IPS-NIHi7 (cell line): ENCODE data around the gene PARS2.

Experiments used
- DNase-seq: peaks from one replicate; pipeline ENCODE4 v3.0.0; 2012; ENCODE audit warnings: mixed read lengths; ENCODE audit errors: extremely low spot score

The PARS2 gene

GRCh38 chr1:54736685-54737084, 27.6 kb downstream of the PARS2 start:
- no peak for DNase-seq

DNA sequence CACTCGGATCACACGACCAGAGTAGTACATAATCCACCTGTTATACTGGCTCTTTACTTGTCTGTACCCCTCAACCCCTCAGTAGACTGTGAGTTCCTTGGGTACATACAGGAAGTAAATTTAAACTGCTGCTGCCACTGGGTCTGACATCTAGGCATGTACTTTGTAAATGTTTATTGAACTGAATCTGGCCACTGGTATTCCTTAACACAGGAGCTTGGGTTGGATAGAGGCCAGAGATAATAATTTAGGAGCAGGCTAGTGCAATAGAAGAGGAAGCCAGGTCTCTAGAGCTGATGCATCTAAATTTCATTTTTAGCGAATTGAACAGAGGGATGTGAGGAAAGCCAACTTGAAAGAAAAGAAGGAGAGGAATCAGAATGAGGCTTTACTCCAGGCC, 36.3 kb downstream of the PARS2 start:
- no peak for DNase-seq

DNA sequence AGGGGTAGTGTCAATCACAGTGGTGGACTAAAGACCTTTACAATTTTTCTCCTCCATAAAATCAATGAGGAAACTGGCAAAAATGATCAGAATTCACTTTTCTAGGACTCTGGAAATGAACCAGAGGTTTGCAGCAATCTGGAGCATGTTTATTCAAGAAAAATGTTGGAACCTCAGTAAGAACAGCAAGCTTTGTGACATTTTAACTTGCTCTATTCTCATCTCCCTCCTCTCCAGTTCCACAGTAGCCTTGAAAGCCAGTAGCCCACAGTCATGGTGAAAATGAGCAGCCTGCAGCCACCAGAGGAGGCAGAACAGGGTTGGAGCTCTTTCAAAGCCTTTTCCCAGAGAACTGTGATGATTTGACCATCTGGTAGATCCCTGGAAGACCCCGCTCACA, 39.6 kb downstream of the PARS2 start:
- DNase-seq, result no peak

DNA sequence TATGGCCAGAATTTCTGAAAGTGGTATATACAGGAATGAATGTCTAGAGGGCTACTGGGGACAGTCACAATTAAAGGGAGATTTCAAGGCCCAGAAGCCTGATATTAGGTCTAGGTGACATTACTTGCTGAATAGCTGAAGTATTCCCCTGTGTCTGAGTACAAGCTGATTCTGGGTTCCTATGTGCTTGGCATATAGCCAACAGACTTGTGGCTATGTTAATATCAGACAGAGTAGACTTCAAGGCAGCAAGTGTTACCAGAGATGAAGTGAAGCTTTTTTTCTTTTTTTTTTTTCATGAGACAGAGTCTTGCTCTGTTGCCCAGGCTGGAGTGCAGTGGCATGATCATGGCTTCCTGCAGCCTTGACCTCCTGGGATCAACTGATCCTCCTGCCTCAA, 40.3 kb downstream of the PARS2 start:
- DNase-seq, result no peak

- DNase-seq, result no peak
These were observed 42.6 kb downstream of the PARS2 start for GRCh38 chr1:54721719-54722118.

DNA sequence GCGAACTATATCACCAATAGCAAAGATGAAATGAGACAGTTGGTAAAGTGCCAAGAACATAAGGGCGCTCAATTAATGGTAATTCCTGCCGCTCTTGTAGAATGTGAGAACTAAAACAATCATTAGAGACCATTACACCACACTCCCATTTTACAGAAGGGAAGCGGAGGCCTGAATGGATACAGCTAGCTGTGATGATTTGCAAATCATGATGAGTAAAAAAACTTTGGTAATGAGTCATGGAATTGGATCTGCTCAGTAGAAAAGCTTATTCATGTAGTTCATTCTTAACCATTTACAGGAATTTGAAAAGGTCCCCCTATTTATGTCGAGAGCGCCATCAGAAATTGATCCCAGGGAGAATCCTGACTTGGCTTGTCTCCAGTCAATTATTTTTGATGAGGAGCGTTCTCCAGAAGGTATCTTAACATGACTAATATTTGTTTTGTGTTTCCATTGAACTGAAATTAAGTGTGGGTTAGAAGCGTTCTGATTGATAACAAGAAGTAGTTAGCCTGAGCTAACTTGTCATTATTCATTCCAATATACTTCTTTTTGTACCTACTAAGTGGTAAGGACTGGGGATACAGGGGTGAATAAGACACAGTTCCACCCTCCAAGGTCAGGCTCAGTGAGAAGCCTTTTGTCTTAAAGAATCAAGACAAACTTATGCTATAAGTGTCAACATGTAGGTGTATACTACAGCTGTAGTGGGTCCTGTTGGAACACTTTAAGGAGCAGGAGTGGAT, 47.9 kb downstream of the PARS2 start:
- DNase-seq, result no peak

GRCh38 chr1:54715493-54716298, 48.6 kb downstream of the PARS2 start, which contains the start of gene TTC4:
TTC4 (plus strand) TSS chr1:54715861; CDS start chr1:54715909, 48 bp downstream.
- DNase-seq, result peak; percentile 99

GRCh38 chr1:54714881-54715492, 49.3 kb downstream of the PARS2 start:
- DNase-seq, result no peak

- no peak for DNase-seq
These were observed 52.8 kb downstream of the PARS2 start for GRCh38 chr1:54711536-54711935.

DNA sequence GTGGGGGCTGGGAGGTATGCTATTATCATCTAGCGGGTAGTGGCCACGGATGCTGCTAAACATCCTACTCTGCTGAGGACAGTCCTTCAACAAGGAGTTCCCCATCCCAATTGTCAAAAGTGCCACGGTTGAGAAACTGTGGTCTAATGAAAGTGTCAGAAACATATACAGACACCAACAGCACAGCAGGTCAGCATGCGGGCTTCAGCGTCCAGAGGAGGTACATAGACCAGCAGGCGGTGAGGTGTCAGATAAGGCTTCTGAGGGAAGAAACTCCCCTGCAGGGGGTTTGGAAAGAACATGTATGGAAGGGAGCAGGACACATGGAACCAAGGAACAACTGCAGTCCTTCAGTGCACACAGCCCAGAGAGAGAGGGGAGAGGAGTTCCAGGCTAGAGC, 53.5 kb downstream of the PARS2 start:
- no peak for DNase-seq

DNA sequence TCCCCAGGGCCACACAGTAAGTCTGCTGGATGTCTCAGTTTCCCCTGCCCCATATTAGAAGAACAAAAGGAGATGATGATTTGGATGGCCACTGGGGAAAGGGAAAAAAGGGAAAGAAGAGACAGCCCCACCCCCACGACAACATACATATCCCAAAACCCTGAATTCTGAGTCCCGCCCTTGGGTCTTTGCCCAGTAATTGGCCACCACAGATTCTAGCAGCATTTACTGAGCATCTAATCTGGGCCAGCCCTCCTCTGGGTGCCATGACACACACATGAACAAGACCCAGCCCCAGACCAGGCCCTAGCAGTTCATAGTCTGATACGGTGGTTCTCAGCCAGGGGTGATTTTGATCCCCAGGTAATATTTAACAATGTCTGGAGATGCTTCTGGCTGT, 53.9 kb downstream of the PARS2 start:
- DNase-seq, result no peak

DNA sequence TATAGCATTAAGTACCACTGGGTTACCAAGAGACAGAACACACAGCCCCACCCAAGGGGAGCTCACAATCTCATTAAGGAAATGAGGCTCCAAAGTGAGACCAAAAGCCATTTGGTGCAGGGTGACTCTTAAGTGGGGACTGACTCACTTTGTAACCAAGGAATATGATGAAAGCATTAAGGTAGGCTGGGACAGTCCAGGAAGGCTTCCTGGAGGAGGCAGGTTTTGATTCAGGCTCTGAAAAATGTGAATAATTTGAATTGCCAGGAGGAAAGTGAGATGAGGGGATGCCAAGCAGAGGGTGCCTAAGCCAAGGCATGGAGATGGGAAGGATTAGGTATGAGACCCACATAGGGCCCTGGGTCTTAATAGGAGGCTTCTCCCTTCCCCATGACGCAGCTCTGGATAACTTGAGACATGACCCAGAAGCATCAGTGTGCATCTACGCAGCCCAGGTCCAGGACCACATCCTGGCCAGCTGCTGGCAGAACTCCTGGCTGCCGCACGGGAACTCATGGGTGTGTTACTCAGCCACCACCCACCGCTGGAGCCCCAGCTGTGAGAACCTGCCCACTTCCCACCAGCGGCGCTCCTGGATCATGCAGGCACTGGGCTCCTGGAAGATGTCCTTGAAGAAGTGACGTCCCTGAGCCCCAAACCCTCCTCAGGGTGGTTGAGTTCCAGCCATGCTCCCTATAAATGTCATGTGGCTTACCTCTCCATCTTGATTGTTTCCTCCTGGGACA, 54.6 kb downstream of the PARS2 start:
- DNase-seq, result no peak

DNA sequence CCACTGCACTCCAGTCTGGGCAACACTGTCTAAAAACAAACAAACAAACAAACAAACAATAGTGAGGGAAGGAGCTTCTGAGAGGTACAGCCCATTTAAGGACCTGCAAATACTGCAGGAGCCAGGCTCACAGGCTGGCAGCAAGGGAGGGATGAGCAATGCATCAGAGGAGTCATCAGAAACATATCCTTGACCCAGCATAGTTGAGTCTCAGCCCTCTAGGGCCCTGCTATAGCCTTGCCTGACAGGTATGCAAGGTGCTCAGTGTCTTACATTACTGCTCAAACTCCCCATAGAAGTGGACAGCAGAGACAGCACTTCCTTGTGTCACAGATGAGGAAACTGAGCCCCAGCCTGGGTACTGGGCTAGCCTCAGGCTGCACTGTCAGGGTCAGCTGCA, 55.9 kb downstream of the PARS2 start:
- no peak for DNase-seq
